NK-92 (cell line): Measurements from ENCODE around the gene MAPT.
"Not testable (repeated sequence)": the region's sequence is repeated elsewhere in the genome, so short reads cannot be mapped to it uniquely, and the experiment has no call there.

Source experiments
- DNase-seq: peaks from one replicate; lab custom pipeline; 2025; ENCODE audit not compliant: unreplicated experiment; lab: John Stamatoyannopoulos, UW

Gene MAPT

DNA sequence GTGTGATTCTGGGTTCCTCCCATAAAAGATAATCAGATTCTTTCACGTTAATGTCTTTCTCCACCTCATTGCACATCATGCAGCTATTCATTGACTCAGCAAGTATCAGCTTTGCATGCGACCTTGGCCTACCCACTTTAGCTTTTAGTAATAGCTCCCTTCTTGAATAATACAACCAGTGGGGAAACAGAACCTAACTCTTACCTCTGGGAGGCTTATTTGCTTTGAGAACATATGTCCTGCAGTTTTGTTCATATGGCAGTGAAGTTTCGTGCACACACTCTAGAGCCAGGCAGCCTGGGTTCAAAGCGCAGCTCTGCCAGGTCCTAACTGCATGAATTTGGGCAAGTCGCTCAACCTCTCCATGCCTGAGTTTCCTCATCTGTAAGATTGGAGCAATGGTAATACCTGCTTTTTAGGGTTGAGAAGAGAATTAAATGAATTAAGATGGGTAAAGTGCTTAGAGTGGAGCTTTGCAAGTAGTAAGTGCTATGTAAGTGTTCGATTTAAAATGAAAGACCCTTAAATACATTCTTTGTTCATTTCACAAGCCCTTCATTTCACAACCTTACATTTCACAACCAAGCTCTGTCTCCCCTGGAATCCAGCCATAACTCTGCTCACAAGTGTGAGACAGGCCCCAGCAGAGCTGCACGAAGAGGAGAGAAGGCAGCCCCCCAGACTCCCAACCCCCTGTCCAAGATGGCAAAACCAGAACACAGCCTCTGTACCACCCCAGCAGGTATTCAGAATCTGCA lies 29.3 kb downstream of the MAPT start:
- DNase-seq, result no peak

DNA sequence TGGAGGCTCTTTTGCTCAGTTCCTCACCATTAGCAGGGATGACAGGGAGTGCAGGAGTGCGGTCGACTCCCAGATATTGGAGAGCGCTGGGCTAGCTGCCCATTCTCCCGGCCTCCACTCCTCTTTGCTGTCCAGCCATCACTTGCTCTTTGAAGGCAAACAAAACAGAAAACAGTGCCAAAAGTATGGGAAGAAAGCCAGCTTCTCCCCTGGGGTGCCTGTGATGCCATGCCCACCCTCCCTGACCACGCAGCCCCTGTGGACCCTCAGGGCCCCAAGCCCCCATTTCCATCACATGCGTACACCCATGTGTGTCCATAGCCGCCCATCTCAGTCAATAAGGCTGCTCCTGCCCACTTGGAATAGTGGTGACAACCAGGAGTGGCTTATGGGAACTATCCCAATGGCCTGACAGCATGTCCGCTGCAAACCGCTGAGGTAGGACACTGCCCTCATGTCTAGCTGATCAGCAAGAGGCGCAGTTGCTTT lies 30.0 kb downstream of the MAPT start:
- DNase-seq, result no peak

DNA sequence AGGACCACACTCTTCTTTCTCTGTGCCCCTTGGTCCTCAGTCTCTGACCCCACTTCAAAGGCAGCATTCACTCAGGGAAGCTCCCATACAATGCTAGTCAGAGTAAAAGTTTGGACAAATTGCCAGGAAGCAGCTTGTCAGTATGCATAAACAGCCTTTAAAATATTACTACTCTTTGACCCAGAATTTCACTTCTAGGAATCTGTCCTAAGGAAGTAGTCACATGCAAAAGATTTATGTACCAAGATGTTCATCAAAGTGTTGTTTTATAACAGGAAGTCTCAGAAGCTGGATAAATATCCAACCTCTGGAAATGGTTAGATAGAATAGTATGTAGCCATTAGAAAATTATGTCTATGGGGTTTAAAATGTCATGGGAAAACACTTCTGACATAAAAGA lies 31.0 kb downstream of the MAPT start:
- no peak for DNase-seq

DNA sequence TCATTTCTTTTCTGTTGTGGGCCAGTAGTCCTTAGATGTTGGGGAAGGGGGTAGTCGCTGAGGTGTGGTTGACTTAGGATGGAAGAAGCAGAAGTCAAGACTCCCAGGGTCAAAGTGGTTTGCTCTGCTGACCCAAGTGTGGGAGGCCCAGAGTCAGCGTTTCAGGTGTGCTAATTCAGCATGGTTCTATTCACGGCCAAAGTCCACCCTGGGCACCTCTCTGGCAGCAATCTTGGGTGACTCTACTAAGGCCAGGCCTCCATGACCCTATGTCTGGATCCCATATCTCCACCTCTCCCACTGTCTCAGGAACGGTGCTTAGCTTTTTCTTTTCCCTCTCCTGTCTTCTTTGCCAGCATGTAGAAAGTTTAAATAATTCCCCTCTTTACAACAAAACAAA lies 32.9 kb downstream of the MAPT start:
- DNase-seq, result no peak

DNA sequence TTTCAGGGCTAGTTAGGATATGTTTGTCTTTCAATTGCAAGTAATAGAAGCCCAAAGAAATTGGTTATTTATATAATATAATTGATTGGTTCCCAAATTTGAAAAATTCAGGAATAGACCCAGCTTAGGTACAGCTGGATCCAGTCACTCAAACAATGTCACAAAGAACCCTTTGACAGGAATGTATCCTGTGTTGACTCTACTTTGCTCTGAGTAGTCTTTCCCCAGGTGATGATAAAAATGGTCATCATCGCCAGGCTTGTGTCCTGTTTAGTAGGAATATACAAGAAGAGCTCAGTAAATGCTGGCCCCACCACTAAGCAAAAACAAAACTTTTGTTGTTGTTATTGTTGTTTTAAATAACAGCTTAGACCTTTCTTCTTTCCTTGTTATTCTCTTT lies 35.0 kb downstream of the MAPT start:
- DNase-seq, result no peak

DNA sequence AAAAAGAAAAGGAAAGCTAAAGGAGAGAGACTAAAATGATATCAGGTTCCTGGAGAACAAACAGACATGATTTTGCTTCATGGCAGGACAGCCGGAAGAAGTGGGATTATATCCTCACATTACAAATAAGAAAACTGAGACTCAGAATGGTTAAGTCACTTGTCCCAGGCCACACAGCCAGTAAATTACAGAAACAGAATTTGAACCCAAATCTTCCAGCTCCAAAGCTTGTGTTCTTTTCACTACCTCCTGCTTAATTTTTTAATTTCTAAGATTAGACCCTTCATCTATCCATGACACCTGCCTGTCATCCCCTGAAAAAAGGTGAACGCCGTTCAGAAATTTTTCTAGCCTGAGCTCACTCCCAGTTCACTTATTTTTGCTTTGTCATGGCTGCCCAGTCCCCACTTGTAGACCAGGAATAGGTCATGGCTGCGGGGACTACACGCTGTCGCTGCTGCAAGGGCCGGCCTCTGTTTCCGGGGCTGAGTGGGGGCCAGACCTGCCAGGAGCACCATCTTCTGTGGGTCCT lies 36.1 kb downstream of the MAPT start:
- no peak for DNase-seq

DNA sequence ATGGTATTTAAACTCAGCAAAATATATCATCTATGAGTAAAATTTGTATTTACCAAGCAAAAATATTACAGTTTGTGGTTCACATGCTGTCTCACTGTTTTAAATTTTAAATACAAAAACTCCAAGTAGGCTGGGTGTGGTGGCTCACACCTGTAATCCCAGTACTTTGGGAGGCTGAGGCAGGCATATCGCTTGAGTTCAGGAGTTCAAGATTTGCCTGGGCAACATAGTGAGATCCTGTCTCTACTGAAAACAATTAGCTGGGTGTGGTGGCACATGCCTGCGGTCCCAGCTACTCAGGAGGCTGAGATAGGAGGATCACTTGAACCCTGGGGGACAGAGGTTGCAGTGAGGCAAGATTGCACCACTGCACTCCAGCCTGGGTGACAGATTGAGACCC lies 37.3 kb downstream of the MAPT start:
- DNase-seq, result no peak

DNA sequence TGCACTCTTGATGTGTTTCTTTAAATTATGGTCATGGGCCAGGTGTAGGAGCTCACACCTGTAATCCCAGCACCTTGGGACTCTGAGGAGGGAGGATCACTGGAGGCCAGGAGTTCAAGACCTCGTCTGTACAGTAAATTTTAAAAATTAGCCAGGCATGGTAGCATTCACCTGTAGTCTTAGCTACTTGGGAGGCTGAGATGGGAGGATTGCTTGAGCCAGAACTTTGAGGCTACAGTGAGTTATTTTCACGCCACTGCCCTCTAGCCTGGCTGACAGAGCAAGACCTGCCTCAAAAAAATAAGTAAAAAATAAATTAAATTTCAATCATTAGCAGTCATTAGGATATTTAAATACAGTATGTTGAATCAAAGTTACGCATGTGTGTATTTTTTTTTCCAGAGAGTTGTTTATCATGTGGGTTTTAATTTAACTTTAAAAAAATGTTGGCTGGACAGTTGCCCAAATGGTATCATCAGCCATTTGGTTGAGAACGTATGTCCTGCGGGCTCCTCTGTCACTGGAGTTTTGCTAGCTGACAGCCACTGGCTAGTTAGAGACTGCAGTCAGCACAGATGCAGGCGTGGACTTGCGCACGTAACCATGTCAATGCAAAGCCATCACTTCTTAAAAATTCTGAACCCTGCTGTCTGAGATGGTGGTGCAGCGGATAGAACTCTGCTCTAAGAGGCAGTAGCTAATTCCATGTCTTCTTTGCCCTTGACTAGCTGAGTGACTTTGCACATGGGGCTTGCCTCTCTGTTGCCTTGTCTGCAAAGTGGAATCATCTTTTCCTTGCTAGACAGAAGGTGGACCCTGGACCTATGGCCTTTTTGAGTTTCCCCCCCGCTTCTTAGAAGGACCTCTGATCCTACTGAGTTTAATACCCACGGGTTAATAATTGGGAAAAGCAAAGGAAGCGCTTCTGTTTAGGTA lies 40.0 kb downstream of the MAPT start:
- no peak for DNase-seq

DNA sequence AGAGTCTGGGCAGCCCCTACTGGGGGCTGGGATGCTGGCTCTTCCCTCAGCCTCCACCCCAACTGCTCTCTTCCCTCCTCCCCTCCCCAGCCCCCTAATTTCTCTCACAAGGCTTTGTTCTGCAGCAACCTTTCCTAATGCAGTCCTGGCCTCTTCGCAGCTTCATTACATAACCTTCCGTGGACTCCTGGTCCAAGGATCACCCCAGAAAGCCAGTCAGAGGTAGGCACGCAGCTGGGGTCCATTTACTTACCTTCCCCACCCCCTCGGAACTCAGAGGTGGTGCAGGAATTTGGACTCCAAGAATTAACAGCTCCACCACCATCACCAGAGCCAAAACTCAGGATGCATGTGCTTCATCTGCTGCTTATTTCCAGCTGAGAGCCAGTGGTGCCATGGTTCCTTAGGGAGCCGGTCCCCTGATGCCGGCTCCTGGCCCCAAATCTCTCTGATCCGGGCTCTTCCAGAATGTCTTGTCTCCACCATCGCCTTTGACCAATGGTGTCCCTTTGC lies 40.9 kb downstream of the MAPT start:
- no peak for DNase-seq

DNA sequence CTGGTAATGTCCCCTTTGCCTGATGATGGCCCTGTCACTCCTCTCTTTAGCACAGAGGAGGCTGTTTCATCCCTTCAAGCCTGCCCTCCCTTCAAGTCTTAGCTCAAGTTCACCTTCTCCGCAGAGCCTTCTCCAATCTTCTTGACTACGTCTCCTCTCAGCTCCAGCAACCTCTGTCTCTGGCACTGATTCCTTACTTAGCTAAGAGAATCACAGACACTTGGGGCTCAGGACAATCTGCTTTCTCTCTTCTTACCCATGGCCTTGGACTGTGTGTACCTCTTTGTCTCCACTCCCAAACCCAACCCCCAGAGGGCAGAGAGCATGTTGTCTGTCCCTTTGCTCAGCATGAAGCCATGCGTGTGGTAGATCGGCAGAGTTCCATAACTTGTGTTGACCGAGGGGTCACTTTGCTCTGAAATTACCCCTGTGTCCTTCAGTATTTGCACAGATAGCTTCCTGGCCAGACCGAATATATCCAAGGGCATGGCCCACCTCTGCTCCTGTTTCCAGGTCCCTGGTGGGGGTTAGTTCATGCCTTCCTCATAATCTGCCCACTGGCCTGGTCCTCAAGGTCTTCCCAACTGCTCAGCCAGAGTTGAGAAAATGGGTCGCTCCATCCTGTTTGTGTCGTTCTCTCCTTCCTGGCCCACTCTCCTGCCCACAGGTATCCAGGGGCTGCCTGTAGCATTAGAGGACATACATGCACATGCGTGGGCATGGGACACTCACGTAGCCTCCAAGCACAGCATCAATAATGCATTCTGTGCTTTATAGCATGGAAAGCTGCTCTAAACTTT lies 41.6 kb downstream of the MAPT start:
- DNase-seq, result no peak

DNA sequence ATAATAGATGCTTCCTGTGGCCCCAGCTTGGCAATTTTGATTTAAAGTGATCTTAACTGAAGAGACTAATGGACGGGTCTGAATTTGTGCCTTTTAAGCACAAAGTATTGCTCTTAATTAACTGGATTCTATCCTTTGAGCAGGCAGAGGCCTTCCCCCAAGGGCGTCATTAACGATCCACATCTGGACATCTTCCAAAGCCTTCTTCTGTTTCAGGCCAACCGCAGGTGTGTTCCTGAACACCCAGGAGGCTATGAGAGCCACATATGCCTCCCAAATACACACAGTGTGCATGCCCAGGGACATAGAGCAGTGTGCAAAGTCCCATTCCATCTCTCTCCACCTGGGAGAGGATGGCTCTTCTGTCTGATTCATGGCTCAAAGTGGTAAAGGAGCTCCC lies 42.3 kb downstream of the MAPT start:
- no peak for DNase-seq

DNA sequence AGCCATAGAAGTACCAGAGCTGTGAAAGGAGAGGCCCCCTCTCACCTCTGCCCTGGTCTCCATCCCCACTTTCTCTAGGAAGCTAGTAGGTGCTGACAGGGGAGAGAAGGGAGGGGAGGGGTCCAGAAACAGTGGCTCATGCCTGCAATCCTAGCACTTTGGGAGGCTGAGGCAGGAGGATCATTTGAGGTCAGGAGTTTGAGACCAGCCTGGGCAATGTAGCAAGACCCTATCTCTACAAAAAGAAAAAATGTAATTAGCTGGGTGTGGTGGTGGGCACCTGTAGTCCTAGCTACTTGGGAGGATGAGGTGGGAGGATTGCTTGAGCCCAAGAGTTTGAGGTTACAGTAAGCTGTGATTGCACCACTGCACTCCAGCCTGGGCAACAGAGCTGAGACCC lies 42.8 kb downstream of the MAPT start:
- not testable (repeated sequence) for DNase-seq

DNA sequence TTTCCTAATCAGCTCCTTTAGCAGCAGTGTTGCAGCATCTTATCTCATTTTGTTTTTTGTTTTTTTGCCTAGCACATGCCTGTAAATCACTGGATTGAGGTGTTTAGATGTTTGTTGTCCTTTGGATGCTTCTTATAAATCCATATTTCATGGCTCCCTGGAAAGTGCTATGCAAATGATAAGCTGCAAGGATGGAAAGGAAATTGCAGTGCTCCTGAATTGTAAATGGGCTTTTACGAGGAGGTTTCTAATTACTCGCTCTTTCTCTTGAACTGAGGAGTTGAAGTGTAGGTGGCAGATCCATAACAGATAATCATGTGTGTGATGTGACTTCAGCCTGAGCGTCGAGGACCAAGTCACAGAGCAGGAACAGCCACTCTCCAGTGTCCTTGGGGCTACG lies 45.0 kb downstream of the MAPT start:
- DNase-seq, result no peak

DNA sequence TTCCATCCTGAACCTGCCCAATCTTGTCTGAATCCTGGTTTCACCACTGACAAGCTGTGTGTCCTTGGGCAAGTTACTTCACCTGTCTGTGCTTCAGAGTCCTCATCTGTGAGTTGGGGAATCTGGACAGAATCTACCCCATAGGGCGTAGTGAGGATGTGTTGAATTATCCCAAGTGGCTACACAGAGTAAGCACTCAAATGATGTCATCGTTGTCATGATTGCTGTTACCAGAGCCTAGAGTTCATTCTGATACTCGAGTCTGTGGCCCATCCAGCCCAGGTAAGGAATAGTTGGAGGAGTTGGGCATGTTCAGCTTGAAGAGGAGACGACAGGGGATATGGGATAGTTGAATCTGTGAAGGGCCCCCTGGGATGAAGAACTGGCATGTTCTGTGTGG lies 45.9 kb downstream of the MAPT start:
- no peak for DNase-seq

DNA sequence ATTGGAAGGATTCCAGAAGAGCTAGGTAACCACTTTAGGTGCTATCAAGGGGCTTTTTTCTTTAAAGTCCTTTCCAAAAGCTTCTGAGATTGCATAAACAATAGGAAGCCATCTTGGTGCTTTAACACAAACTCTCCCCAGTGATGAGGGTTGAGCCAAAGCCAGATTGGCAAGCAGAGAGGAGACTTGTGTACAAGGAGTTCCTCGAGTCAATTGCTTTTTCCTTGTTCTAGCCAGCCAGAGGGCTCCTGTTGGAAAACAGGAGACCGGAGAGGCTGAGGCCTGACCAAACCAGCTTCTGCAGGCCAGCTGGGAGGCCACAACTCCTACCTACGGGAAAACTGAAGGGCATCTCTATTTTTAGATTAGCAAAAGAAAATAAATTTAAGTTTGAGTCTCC lies 46.5 kb downstream of the MAPT start:
- no peak for DNase-seq

DNA sequence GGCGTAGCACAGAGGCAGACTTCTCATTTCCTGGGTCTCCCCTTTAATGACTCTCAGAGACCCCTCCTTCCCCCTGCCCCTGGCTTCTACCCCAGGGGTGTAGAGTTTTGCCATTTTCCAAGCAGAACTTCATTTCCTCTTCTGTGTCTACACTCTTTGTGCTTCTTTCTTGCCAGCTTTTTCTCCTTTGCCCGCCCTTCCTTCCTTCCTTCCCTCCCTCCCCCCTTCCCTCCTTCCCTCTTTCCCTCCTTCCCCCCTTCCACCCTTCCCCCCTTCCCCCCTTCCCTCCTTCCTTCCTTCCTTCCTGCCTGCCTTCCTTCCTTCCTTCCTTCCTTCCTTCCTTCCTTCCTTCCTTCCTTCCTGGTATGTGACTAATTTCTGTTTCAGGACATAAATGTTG lies 47.0 kb downstream of the MAPT start:
- DNase-seq, result no peak

DNA sequence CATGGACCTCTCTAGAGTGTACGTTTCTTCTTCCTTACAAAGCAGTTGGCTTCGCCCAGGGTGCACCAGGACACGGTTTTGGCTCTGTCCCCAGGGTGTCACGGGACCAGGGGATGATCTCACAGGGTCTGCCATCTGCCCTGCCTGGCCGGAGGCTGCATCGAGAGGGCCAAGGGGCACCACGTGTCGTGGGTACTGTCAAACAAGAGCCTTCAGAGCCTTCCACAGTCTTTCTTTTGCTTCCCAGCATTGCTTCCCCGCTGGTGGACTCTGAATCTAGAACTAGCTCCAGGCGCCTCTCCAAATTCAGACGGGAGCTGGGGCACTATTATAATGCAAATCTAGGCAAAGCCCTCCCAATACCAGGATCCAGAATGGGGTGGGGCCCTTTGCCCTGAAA lies 47.9 kb downstream of the MAPT start:
- no peak for DNase-seq

DNA sequence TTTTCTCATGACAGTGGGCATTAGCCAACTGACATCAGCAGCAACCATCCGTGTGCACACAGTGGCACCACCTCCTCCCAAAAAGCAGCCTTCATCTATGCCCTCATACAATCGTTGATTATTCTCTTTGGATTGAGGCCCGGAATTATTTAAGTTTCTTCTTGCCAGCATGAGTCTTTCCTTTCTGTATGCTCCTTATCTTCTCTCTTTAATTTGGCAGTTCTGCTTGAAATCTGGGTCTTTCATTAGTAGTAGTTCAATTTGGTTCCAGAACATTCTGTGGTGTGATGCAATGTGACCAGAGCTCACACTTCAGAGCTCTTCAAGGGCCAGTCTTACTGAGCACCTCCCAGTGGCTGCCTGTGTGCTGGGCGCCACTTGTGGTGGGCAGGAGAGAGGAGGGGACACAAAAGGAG lies 52.5 kb downstream of the MAPT start:
- DNase-seq, result no peak

DNA sequence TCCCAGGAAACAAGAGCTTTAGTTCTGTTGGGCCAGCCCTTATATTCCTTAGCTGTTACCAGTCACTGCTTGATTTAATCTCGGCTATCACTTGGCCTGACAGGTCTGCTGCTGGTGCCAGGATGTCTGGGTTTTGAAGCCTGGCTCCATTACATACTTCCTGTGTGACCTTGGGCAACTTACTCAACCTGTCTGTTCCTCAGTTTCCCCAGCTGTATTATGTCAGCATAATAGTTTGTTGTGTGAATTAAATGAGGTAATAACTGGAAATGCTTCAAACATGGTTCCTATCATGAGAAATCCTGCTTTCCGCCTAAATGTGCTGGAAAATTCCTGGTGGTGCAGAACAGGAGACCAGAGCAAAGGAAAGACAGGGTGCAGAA lies 54.1 kb downstream of the MAPT start:
- no peak for DNase-seq

DNA sequence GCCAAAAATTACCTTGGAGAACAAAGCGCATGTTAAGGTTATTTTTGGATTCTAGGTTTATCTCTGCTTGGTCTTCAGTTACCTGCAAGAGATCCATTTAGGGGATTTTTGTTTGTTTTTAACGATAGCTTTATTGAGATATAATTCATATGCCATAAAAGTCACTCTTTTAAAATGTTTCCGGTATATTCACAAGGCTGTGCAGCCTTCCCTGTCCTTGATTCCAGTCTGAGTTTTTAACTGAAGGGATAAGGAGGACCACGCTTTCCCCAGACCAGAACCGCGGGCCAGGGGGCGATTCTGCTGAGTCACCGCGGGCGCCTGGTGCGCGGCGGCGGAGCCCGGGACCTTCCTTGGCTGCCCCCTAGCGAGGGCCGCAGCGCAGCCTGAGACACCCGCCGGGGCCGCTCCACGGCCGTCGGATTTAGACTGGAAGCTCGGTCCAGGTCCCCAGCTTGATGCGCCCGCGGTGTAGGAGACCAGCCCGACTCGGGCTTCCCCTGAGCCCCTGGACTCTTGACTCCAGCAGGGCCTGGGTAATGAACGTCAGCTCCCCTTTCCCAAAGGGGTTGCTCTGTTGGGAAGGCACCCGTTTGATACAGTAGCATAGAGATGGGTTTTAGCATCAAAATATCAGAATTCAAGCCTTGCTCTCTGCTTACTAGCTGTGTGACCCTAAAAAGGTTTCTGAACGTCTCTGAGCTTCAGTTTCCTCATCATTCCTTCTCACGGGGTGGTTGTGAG lies 54.7 kb downstream of the MAPT start:
- no peak for DNase-seq
